ENCODE results near the gene DCBLD2.

DNA sequence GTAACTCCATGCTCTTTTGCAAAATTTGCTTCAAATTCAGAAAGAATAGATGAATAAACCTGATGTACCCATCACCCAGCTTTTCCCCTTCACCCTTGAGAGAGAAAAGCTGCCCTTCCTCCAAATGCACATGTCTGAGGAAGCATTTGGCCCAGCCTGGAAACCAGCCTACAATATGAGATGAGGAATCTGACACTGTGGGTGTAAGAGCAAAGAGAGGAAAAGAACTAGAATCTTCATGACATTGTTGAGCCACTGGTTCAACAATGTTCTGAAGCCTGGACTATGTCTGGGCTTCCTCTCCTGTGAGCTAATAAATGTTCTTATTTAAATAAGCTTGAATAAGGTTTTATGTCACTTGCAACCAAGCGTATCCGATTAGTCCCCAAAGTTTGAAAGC, 18.7 kb upstream of the DCBLD2 start:
- TF ChIP-seq, protein P1, sequence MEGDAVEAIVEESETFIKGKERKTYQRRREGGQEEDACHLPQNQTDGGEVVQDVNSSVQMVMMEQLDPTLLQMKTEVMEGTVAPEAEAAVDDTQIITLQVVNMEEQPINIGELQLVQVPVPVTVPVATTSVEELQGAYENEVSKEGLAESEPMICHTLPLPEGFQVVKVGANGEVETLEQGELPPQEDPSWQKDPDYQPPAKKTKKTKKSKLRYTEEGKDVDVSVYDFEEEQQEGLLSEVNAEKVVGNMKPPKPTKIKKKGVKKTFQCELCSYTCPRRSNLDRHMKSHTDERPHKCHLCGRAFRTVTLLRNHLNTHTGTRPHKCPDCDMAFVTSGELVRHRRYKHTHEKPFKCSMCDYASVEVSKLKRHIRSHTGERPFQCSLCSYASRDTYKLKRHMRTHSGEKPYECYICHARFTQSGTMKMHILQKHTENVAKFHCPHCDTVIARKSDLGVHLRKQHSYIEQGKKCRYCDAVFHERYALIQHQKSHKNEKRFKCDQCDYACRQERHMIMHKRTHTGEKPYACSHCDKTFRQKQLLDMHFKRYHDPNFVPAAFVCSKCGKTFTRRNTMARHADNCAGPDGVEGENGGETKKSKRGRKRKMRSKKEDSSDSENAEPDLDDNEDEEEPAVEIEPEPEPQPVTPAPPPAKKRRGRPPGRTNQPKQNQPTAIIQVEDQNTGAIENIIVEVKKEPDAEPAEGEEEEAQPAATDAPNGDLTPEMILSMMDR (IDR thresholded peaks at IDR 0.05): no peak
- no peak for TF ChIP-seq POLR2A (IDR thresholded peaks at IDR 0.05)
